Measurements from ENCODE around the gene ANGEL2. TPM values are rescaled to one million over a fixed set of nuclear protein-coding genes. Genes with fewer than 3 reads are reported as not detected.

The ANGEL2 gene
- total and polyA plus RNA-seq, 2 of the 13 experiments (the other 11 are each of a cell fraction or from before 2014, with no cell fraction given), result 12.3 to 25.4 TPM

Other genes starting within 250 kb of the ANGEL2 start
- 77.4 and 119 TPM in 2 replicates for gene NSL1, start 224.1 kb downstream of the ANGEL2 start, total RNA-seq (2016; rRNA removed; fragmentation: Illumina TruSeq; extraction: Trizol)
- 26.4 and 34.5 TPM in 2 replicates for gene NSL1, start 224.1 kb downstream of the ANGEL2 start, polyA plus RNA-seq (2011; rRNA removed)
- gene TATDN3, start 224.0 kb downstream of the ANGEL2 start, total RNA-seq (2016; rRNA removed; fragmentation: Illumina TruSeq; extraction: Trizol), result 8.6 and 10.7 TPM in 2 replicates
- 6.9 and 7.3 TPM in 2 replicates for gene TATDN3, start 224.0 kb downstream of the ANGEL2 start, polyA plus RNA-seq (2011; rRNA removed)
- gene SPATA45, start 168.2 kb downstream of the ANGEL2 start, total RNA-seq (2016; rRNA removed; fragmentation: Illumina TruSeq; extraction: Trizol), result 0.64 and 0.86 TPM in 2 replicates
- gene SPATA45, start 168.2 kb downstream of the ANGEL2 start, polyA plus RNA-seq (2011; rRNA removed), result 0.17 TPM in 1 of 2 replicates, not detected in the other
- gene FLVCR1, start 157.6 kb downstream of the ANGEL2 start, total RNA-seq (2016; rRNA removed; fragmentation: Illumina TruSeq; extraction: Trizol), result 18.6 and 39.8 TPM in 2 replicates
- 14.8 and 16.0 TPM in 2 replicates for gene FLVCR1, start 157.6 kb downstream of the ANGEL2 start, polyA plus RNA-seq (2011; rRNA removed)
- gene VASH2, start 65.3 kb downstream of the ANGEL2 start, total RNA-seq (2016; rRNA removed; fragmentation: Illumina TruSeq; extraction: Trizol), result 0.74 and 1.00 TPM in 2 replicates
- 0.44 and 0.60 TPM in 2 replicates for gene VASH2, start 65.3 kb downstream of the ANGEL2 start, polyA plus RNA-seq (2011; rRNA removed)
- 25.2 and 30.6 TPM in 2 replicates for gene RPS6KC1, start 35.4 kb upstream of the ANGEL2 start, total RNA-seq (2016; rRNA removed; fragmentation: Illumina TruSeq; extraction: Trizol)
- 11.0 and 11.9 TPM in 2 replicates for gene RPS6KC1, start 35.4 kb upstream of the ANGEL2 start, polyA plus RNA-seq (2011; rRNA removed)

Data from HepG2 (cell line).